BJ (cell line): Measurements from ENCODE around the gene MAPRE2. TPM values are rescaled to one million over a fixed set of nuclear protein-coding genes. Genes with fewer than 3 reads are reported as not detected.

Experiments
- CTCF ChIA-PET: fragments of 350-600 bp; formaldehyde crosslinking; extraction: SDS; loops from one replicate; lab custom pipeline; 2021; ENCODE audit warnings: antibody characterized with exemption, inconsistent platforms; lab: Yijun Ruan, JAX
- POLR2A ChIA-PET: fragments of 300-600 bp; sonication (Branson Sonifier 250); formaldehyde crosslinking; extraction: SDS; loops from one replicate; lab custom pipeline; 2021; ENCODE audit warnings: antibody characterized with exemption; lab: Charles Lee
- DNase-seq: peaks from one replicate; pipeline ENCODE4 v3.0.0-alpha.2; 2011; ENCODE audit warnings: low read depth
- H3K27me3 ChIP-seq: 2 replicates; pipeline ENCODE4 v1.6.0; 2011; ENCODE audit warnings: low read length; ENCODE audit not compliant: control insufficient read depth, insufficient read depth
- H3K36me3 ChIP-seq: 2 replicates; pipeline ENCODE4 v1.5.1; 2011; ENCODE audit warnings: low read length; ENCODE audit not compliant: control insufficient read depth, insufficient read depth
- H3K4me3 ChIP-seq: 2 replicates; pipeline ENCODE4 v1.5.1; 2011; ENCODE audit warnings: low read depth, mild to moderate bottlenecking, control low read depth, low read length
- CTCF ChIP-seq: IDR thresholded peaks from 2 replicates; pipeline ENCODE4 v1.5.1; 2011; ENCODE audit warnings: low read depth, mild to moderate bottlenecking, control low read depth, inconsistent platforms, low read length, moderate library complexity; ENCODE audit not compliant: insufficient read depth
- polyA plus RNA-seq: library from polyadenylated mRNA; depleted of rRNA; stranded (reverse); fragments of >200 nt; gene quantifications from 2 replicates; pipeline ENCODE4 v1.2.3, GENCODE V29; 2011

The MAPRE2 gene
- polyA plus RNA-seq, 1 experiment = 23.8 TPM

GRCh38 chr18:35041815-35042387 lies 688 bp downstream of the MAPRE2 start:
- H3K27me3 ChIP-seq = no peaks in the 10 kb centered on the region
- CTCF ChIA-PET = interaction anchor here (1.0 to 4.5 kb wide), 6 partner anchors 12 to 100 kb away, joined by 3 to 27 read pairs (median 4); no protein-coding TSS in a partner anchor
- DNase-seq = no peak
- POLR2A ChIA-PET = interaction anchor here (1.3 kb wide), 1 partner anchor 13 kb away, joined by 3 read pairs; no protein-coding TSS in a partner anchor
- H3K36me3 ChIP-seq = no peaks in the 10 kb centered on the region
- H3K4me3 ChIP-seq = peak overlapping the region; percentile 92
- no peak for TF ChIP-seq CTCF

- H3K36me3 ChIP-seq = no peaks in the 10 kb centered on the region
- H3K27me3 ChIP-seq = no peaks in the 10 kb centered on the region
- peak overlapping the region; percentile 92 for H3K4me3 ChIP-seq
- DNase-seq = no peak
- ChIA-PET CTCF (interaction anchor here (1.0 to 4.5 kb wide), 5 partner anchors 13 to 99 kb away, joined by 3 to 27 read pairs (median 4); no protein-coding TSS in a partner anchor), POLR2A (interaction anchor here (1.3 kb wide), 1 partner anchor 13 kb away, joined by 3 read pairs; no protein-coding TSS in a partner anchor)
- TF ChIP-seq CTCF = no peak
Observed at GRCh38 chr18:35042389-35043071, 1.3 kb downstream of the MAPRE2 start.

GRCh38 chr18:35043207-35043606 lies 2.0 kb downstream of the MAPRE2 start:
- POLR2A ChIA-PET = no interaction called here
- no peak overlapping the region for H3K4me3 ChIP-seq
- no peaks in the 10 kb centered on the region for H3K36me3 ChIP-seq
- no peak for DNase-seq
- CTCF ChIA-PET = no interaction called here
- TF ChIP-seq CTCF = no peak
- no peaks in the 10 kb centered on the region for H3K27me3 ChIP-seq

GRCh38 chr18:35045121-35045520 lies 3.9 kb downstream of the MAPRE2 start:
- no peaks in the 10 kb centered on the region for H3K36me3 ChIP-seq
- no peak for DNase-seq
- CTCF ChIA-PET = interaction anchor here (0.7 to 1.5 kb wide), 4 partner anchors 13 to 1474 kb away, joined by 3 to 8 read pairs (median 4); no protein-coding TSS in a partner anchor
- POLR2A ChIA-PET = interaction anchor here (0.6 kb wide), 2 partner anchors 16 to 337 kb away, joined by 3 read pairs; no protein-coding TSS in a partner anchor
- TF ChIP-seq CTCF = no peak
- no peaks in the 10 kb centered on the region for H3K27me3 ChIP-seq
- H3K4me3 ChIP-seq = no peak overlapping the region

- Histone ChIP-seq H3K4me3 (no peak overlapping the region), H3K27me3 (no peaks in the 10 kb centered on the region), H3K36me3 (no peaks in the 10 kb centered on the region)
- DNase-seq = no peak
- TF ChIP-seq CTCF = no peak
- ChIA-PET POLR2A (interaction anchor here (0.6 kb wide), 1 partner anchor 338 kb away, joined by 3 read pairs; no protein-coding TSS in a partner anchor), CTCF (interaction anchor here (0.7 to 1.5 kb wide), 3 partner anchors 16 to 1473 kb away, joined by 3 to 8 read pairs (median 4); no protein-coding TSS in a partner anchor)
Observed at GRCh38 chr18:35045806-35046205, 4.6 kb downstream of the MAPRE2 start.
